HT1080 (cell line): ENCODE results near the gene SLC19A1. TPM values are rescaled to one million over a fixed set of nuclear protein-coding genes. Genes with fewer than 3 reads are reported as not detected.
"Not testable (repeated sequence)": the region's sequence is repeated elsewhere in the genome, so short reads cannot be mapped to it uniquely, and the experiment has no call there.

Experiments used
- DNase-seq: peaks from one replicate; pipeline ENCODE4 v3.0.0-alpha.2; 2015; ENCODE audit warnings: low read depth
- total RNA-seq: library from RNA; depleted of rRNA; stranded (reverse); fragments of >200 nt; shearing (Covaris generic); gene quantifications from 2 replicates; pipeline ENCODE4 v1.2.3, GENCODE V29; 2014

Gene SLC19A1
- total RNA-seq, 1 experiment from 2014 or later = 46.8 TPM

DNA sequence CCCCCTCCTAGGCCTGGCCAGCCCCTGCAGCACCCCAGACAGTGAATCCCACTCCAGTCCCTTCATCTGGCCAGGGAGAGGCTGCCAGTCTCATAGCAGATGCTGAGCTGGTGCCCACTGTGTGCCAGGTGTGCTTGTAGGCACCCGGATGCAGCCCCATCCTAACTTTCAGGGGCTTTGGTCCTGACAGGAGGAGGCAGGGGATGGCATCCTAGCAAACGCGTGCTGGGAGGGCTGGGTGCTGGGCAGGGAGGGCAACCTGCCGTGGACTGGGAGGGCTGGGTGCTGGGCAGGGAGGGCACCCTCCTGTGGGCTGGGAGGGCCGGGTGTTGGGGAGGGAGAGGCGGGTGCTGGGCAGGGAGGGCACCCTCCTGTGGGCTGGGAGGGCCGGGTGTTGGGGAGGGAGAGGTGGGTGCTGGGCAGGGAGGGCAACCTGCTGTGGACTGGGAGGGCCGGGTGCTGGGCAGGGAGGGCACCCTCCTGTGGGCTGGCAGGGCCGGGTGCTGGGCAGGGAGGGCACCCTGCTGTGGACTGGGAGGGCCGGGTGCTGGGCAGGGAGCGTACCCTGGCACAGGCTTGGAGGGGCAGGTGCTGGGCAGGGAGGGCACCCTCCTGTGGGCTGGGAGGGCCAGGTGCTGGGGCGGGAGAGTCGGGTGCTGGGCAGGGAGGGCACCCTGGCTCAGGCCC is 35.3 kb downstream of the SLC19A1 start:
- no peak for DNase-seq

DNA sequence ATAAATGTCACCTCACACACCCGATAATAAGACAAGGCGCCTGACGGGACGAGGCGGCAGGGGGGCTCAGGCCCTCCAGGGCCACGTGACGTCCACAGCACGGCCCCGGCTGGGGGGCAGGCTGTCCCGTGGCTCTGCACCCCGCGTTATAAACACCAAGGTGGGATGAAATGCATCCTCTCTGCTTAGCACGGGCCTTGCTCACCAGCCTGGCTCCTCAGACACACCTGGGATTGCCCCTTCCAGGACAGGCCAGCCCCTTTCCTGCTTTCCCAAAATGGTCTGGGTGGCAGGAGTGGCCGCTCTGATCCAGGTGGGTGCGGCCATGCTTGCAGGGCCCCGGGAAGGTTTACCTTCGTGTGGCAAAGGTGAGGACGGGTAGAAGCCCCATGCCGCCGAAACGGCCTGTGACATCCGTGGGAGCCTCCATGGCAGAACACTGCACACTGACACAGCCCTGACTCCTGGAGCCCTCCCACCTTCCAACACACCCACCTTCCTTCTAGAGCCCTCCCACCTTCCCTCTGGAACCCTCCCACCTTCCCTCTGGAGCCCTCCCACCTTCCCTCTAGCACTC is 35.9 kb downstream of the SLC19A1 start:
- no peak for DNase-seq

DNA sequence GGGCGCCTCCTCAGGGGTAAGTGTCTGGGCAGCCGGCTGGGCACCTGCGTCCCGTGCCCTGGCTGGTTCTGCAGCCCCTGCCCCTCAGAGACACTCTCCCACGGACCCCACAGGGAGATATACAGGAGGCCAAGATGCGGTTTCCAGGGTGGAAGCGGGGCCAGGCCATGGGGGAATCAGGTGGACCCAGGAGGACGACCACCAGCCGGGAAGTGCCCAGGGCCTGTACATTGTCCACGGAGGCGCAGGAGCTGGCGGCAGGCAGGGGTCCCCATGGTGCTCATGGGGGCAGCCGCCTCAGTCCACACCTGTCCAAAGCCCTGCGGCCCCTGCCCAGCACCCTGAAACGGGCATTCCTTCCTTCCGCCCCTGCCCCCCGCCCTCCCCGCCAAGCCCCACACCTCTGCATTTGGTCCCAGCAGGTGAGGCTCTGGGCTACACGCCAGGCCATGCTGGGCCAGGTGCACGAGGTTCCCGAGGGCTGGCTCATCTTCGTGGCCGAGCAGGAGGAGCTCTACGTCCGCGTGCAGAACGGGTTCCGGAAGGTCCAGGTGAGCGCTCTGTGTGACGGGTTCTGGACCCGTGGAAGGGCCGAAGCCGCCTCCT is 36.7 kb downstream of the SLC19A1 start:
- DNase-seq = no peak

DNA sequence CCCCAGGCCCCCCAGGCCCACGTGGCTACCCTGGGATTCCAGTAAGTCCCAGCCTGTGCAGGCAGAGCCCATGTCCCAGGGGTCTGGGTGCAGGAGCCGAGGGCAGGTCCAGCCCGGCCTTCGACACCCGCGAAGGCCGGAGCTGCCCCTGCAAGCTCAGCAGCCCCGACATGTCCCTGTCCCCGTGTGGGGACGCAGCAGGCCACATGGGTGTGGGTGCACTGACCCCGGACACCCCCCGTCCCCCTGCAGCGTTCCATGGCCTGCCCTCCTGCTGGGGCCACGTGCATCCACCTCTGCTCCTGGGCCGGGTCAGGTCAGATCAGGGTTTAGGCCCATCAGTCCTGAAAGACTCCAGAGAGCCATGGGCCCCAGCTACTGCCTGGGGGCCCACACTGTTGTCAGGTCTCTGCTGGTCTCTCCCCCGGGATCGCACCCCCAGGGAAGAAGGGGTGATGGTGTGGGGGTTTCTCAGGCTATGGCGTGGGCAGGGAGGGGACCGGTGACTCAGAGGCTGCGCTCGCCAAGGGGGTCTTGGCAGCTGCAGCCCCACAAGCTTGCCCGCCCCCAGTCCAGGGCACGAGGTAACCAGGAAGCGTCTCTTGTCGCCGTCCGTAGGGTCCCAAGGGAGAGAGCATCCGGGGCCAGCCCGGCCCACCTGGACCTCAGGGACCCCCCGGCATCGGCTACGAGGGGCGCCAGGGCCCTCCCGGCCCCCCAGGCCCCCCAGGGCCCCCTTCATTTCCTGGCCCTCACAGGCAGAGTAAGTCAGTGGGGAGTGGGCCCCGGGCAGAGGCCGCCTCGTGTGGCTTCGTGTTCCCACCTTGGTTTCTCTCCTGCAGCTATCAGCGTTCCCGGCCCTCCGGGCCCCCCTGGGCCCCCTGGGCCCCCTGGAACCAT is 37.5 kb downstream of the SLC19A1 start:
- DNase-seq = no peak

DNA sequence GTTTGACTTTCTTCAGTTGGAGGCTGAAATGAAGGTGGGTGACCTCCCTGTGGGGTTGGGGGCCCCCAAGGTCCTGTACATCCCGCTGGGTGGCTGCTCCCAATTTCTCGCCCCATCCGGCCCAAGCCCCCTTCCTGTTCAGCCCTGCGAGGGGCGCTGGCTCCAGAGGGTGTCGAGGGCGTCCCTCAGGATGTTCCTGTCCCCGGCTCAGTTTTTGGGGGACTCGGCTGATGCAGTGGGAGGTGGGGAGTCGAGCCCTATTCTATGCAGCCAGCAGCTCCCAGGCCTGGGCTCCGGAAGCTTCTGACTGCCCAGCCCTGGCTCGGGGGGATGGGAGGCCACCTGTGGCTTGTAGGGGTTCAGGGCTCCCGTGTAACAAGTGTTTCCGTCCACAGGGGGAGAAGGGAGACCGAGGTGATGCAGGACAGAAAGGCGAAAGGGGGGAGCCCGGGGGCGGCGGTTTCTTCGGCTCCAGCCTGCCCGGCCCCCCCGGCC is 38.2 kb downstream of the SLC19A1 start:
- no peak for DNase-seq

DNA sequence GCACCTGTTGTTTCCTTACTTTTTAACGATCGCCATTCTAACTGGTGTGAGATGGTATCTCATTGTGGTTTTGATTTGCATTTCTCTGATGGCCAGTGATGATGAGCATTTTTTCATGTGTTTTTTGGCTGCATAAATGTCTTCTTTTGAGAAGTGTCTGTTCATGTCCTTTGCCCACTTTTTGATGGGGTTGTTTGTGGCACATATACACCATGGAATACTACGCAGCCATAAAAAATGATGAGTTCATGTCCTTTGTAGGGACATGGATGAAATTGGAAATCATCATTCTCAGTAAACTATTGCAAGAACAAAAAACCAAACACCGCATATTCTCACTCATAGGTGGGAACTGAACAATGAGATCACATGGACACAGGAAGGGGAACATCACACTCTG is 39.0 kb downstream of the SLC19A1 start:
- not testable (repeated sequence) for DNase-seq

DNA sequence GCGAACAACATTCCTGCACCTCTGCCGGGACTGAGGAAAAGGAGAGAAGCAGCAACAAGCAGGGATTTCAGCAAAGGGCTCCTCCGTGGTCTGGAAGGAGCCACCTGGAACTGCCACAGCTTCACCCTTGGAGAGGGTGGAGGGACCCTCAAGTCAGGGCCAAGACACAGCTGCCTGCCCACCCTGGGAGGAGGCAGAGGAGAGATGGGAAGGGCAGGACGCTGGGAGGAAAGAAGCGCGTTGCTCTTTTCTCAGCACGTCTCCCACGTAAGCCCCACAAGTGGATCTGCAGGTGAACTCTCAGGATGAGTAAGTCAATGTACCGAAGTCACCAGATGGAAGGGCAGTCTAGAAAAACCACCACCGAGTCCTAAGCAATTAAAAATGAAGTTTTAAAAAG is 39.6 kb downstream of the SLC19A1 start:
- no peak for DNase-seq

DNA sequence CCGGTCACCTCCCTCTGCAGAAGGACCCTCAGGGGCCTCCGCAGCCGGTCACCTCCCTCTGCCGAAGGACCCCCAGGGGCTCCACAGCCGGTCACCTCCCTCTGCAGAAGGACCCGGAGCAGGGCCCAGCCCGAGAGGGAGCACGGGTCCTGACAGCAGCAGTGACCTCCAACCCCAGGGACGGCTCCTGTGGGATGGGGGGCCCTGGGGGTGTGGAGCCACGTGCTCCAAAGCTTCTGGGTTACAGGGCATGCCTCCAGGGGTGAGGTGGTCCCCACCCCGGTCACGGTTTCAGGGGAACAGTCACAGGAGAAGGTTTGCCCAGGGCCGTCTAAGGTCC is 40.3 kb downstream of the SLC19A1 start:
- no peak for DNase-seq

DNA sequence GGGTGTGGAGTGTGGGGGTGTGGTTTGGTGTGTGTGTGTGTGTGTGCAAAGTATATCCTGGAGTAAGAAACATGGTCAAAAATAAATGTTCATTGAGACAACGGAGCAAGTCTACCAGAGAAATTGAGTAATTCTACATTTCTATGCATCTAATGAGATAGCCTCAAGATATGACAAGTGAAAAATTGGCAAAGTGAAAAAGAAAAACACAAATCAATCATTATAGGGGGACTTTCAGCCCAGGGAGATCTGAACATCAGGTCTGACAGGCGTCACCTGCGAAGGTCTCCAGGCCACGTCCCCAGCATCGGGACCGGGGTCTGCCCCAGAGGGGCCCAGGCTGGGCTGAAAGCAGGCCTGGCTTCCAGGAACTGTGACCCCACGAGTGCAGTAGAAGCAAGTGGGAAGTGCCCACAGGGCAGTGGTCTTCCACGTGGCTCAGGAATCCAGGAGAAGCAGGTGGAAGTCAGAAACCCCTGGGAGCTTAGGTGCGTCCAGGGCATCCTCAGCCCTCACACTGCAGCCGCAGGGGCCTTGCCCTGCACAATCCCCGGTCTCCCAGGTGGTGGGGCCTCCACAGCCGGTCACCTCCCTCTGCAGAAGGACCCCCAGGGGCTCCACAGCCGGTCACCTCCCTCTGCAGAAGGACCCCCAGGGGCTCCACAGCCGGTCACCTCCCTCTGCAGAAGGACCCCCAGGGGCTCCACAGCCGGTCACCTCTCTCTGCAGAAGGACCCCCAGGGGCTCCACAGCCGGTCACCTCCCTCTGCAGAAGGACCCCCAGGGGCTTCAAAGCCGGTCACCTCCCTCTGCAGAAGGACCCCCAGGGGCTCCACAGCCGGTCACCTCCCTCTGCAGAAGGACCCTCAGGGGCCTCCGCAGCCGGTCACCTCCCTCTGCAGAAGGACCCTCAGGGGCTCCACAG is 40.9 kb downstream of the SLC19A1 start:
- not testable (repeated sequence) for DNase-seq

DNA sequence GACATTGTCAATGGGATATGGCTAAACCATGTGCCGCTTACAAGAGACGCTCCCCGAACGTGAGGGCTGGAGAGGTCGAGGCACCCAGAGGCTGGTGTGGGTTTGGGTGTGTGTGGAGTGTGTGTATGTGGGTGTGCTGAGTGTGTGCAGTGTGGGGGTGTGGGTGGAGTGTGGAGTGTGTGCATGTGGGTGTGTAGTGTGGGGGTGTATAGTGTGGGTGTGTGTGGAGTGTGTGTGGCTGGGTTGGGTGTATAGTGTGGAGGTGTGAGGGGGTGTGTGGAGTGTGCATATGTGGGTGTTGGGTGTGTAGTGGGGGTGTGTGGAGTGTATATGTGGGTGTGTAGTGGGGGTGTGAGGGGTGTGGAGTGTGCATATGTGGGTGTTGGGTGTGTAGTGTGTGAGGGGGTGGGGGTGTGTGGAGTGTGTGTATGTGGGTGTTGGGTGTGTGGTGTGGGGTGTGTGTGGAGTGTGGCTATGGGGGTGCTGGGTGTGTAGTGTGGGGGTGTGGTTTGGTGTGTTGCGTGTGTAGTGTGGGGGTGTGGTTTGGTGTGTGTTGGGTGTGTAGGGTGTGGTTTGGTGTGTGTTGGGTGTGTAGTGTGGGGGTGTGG is 42.2 kb downstream of the SLC19A1 start:
- no peak for DNase-seq

DNA sequence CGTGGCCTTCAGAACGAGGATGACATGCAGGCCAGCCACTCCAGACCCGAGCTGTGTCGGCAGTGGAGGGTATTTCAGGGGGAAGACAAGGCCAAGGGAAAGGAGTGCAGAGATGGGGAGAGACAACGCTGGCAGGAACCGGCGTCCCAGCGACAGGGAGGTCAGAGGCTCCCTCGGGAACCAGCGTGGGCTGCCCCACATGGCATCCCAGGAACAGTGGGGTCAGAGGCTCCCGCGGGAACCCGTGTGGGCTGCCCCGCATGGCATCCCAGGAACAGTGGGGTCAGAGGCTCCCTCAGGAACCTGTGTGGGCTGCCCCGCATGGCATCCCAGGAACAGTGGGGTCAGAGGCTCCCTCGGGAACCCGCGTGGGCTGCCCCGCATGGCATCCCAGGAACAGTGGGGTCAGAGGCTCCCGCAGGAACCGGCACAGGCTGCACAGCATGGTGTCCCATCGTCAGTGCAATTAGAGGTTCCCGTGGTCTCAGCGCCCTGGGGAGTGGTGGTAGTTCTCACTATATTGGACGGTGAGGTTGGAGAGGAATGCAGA is 43.0 kb downstream of the SLC19A1 start:
- no peak for DNase-seq

DNA sequence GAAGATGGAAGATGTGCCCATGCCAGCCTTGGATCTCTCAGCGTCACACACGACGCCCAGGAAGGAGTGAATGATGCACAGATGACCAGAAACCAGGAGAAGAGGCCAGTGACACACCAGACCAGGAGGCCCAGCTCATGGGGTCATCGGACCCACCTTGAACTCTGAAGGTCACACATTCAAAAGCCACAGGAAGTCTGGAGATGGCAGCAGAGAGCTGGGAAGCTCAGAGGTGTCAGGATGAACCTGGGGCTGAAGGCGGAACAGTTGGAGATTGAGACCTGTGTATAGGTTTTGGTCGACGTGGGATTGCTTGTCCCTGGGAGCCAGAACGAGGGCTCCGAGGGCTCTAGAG is 43.6 kb downstream of the SLC19A1 start:
- DNase-seq = no peak

DNA sequence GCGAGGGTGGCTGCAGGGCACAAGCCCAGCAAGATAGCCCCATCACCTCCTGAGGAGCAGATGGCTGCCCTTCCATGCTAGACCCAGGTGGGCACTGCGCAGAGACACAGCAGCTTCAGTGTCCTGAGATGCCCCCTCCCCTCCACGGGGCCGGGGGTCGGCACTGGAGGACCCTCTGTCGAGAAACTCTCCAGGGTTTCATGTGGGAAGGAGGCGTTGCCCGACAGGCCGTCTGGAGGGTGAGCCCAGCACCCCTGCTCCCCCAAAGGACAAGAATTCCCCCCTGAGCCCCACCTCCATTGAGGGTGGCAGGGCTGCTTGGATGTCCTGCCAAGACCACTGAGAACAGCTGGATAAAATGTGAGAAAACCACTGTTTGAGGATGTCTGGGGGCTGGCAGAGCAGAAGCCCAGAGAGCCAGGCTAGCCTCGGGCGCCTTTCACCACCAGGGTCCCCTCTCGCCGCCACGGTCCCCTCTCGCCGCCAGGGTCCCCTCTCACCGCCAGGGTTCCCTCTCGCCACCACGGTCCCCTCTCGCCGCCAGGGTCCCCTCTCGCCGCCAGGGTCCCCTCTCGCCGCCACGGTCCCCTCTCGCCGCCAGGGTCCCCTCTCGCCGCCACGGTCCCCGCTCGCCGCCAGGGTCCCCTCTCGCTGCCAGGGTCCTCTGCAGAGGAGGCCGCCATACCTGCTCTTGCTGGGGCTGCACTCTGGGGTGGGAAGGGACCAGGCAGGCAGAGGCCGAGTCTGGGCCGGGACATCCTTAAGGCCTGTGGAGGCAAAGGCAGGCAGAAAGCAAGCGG is 44.2 kb downstream of the SLC19A1 start:
- no peak for DNase-seq

DNA sequence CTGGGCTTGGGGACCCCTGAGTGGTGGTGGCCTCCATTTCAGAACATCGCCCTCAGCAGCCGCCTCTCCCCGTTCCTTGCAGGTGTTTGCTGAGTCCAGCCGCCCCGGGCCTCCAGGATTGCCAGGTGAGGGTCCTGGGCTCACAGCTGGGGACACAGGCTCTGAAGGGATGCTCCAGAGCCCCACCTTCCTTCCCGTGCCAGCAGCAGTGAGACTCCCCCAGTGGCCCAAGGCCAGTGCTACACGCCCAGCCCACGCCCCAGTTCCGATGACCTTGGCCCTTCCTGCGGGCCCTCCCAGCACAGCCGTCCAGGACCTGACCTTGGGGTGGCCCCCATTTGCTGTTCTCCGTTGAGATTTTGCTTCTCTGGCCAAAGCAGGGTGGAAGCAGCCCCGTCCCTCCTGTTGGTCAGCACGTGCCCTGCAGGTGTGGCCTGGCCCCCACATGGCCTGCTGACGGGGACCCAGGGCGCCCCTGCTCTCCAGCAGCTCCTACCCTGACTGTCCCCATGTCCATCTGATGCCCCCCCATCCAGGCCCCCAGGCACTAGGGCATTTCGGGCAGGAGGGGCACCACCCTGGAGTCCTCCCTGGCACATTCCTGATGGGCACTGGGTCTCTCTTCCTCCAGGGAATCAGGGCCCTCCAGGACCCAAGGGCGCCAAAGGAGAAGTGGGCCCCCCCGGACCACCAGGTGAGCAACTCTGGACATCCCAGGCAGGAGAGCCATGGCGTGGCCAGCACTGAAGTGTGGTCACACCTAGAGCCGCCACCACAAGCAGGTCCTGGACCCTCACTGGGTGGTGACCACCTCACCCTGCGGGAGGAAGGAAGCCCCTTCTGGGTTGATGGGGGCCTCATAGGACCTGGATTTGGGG is 45.0 kb downstream of the SLC19A1 start:
- DNase-seq = no peak

DNA sequence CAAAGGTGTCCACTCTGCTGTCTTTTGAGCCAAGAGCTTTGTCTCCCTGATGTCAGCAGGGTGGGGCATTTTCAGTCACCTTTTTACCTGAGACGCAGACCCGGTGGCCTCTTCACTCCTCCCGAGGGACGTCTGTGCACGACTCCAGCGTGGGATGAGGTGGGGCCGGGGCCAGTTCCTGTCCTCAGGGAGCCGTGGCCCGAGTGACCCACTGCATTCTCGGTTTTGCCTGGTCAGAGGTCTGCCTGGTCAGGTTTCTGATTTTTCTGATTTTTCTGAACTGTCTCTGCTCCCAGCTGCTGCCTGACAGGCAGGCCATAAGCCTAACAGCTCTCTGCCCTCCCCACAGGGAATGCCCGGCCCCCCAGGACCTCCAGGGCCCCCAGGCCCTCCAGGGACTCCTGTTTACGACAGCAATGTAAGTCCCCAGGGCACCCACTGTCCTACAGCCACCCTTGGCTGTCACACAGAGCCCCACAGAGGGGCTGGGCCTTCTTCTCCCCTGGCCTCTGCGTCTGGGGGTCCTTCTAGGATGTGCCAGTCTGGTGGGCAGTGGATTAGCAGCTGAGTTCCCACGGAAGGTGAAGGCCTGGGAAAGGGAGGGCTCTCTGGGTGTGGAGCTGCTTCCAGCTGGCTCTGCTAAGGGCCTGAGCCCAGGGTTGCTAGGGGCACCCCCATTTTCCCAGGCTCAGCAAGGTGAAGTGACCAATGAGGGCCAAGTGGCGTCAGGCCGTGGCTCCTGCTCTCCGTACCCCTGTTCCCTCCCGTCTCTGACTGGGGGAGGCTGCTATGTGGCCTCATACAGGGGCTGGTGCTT is 45.9 kb downstream of the SLC19A1 start:
- DNase-seq = no peak

DNA sequence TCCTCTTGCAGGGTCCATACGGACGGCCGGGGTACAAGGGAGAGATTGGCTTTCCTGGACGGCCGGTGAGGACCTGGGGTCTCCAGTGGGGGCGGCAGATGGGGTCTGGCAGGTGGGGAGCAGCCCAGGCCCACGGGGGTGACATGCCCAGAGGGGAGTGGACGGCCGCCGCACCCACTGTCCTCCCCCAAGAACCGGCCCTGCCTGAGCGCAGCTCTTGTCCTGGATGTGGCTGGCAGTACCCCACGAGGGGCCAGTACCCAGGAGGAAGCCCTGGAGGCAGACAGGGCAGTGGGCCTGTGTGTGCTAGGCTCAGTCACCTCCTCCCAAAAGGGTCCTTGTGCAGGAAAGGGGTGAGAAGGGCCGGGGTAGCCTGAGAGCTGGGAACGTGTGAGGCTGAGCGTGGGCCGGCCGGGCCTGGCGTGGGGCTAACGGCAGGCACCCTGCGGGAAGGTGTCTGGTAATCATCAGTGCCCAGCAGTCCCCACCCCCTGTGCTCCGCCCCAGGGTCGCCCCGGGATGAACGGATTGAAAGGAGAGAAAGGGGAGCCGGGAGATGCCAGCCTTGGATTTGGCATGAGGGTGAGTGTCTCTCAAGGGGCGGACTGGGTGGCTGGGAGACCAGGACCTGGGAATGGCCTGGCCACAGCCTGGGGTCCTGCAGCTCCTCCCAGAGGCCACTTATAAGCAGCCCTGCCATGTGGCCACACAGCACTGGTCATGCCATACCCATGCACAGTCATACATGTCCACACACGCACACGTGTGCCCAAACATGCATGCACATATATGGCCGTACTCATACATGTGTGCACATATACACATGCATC is 47.2 kb downstream of the SLC19A1 start:
- DNase-seq = no peak
